ENCODE results near the gene HAUS7.

DNA sequence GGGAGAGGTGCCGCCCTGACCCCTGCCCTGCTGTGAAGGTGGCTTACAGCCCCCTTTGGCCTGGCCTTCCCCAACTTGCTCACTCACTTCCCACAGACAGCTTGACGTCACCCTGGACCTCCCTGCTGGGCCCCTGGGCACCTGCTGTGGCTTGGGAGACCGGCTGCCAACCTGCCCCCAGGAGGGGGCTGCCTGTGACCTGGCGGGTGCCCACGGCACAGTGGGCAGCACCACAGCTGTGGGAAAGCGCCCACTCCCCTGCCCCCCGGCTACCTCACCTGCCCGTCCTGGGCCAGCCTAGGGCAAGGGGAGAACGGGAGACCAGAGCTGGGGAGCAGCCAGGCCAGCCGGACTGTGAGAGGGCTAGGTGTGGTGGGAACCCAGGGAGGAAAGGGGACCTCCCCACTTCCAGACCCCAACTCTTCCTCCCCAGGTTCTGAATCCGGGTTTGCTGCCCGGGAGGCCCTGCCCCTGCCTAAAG is 61.5 kb downstream of the HAUS7 start:
- TF ChIP-seq EZH2phosphoT487 (IDR thresholded peaks at IDR 0.05; ENCODE audit: insufficient read depth, low read depth) (no peak), EZH2 (IDR thresholded peaks at IDR 0.05; ENCODE audit: insufficient read depth, poor library complexity, severe bottlenecking) (no peak)
